ENCODE data around the gene SOCS3.

- TF ChIP-seq ZNF384 (IDR thresholded peaks at IDR 0.05), result no peak
- TF ChIP-seq SP1 (IDR thresholded peaks at IDR 0.05), result no peak
- TF ChIP-seq FOXM1 (IDR thresholded peaks at IDR 0.05; ENCODE audit: borderline replicate concordance), result no peak
These were observed 37.8 kb upstream of the SOCS3 start for GRCh38 chr17:78397681-78398101.
